IMR-90 (cell line): Measurements from ENCODE around the gene RHOF. TPM values are rescaled to one million over a fixed set of nuclear protein-coding genes. Genes with fewer than 3 reads are reported as not detected.

Experiments
- ATAC-seq: fragments of 200-7000 bp; cut with Tn5 transposase; 2 replicates; pipeline ENCODE4 v1.9.1; 2020; ENCODE audit warnings: low read depth, mild to moderate bottlenecking, moderate library complexity
- BruUV-seq: library from RNA; stranded (reverse); fragments of 400-500 nt; replicated peaks from 2 replicates; lab custom pipeline; 2021; lab: Mats Ljungman, UMichigan
- CTCF ChIA-PET: fragments of 300-600 bp; formaldehyde crosslinking; extraction: SDS; loops from one replicate; lab custom pipeline; 2021; ENCODE audit warnings: antibody characterized with exemption; lab: Yijun Ruan, JAX
- POLR2A ChIA-PET: fragments of 300-600 bp; sonication (Branson Sonifier 250); formaldehyde crosslinking; loops from one replicate; lab custom pipeline; 2022; ENCODE audit warnings: antibody characterized with exemption; ENCODE audit not compliant: unreplicated experiment; lab: Charles Lee
- DNase-seq: peaks from one replicate; pipeline ENCODE4 v3.0.0; 2013
- H2AFZ ChIP-seq: replicated peaks from 2 replicates; pipeline ENCODE3; 2013; ENCODE audit warnings: low read length, mild to moderate bottlenecking; ENCODE audit not compliant: poor library complexity
- H2AK5ac ChIP-seq: 2 replicates; pipeline ENCODE4 v1.6.1; 2013; ENCODE audit warnings: low read depth, low read length, inconsistent platforms
- H2AK9ac ChIP-seq: replicated peaks from 2 replicates; pipeline ENCODE3; 2013; ENCODE audit warnings: mild to moderate bottlenecking, low read depth, low read length, moderate library complexity; ENCODE audit not compliant: poor library complexity
- H2BK120ac ChIP-seq: 2 replicates; pipeline ENCODE4 v1.6.1; 2013; ENCODE audit warnings: low read depth, low read length, inconsistent platforms
- H2BK15ac ChIP-seq: 3 replicates; pipeline ENCODE4 v1.6.1; 2013; ENCODE audit warnings: low read depth, low read length, inconsistent platforms
- H2BK20ac ChIP-seq: 2 replicates; pipeline ENCODE4 v1.6.1; 2013; ENCODE audit warnings: low read depth, mild to moderate bottlenecking, inconsistent platforms, low read length, moderate library complexity
- H2BK5ac ChIP-seq: 2 replicates; pipeline ENCODE4 v1.6.1; 2013; ENCODE audit warnings: mild to moderate bottlenecking, low read depth, low read length, inconsistent platforms; ENCODE audit not compliant: poor library complexity, severe bottlenecking
- H3K14ac ChIP-seq: replicated peaks from 2 replicates; pipeline ENCODE4 v1.6.1; 2013; ENCODE audit warnings: low read depth, low read length, inconsistent platforms
- H3K18ac ChIP-seq: 2 replicates; pipeline ENCODE4 v1.6.1; 2013; ENCODE audit warnings: low read depth, low read length, control low read depth
- H3K23ac ChIP-seq: 2 replicates; pipeline ENCODE4 v1.6.1; 2013; ENCODE audit warnings: low read depth, low read length, inconsistent platforms
- H3K27ac ChIP-seq: 2 replicates; pipeline ENCODE4 v1.5.1; 2013; ENCODE audit warnings: mild to moderate bottlenecking, control low read depth, low read length; ENCODE audit not compliant: insufficient read depth
- H3K27me3 ChIP-seq: 2 replicates; pipeline ENCODE4 v1.6.1; 2013; ENCODE audit warnings: low read length; ENCODE audit not compliant: control insufficient read depth, insufficient read depth
- H3K36me3 ChIP-seq: 2 replicates; pipeline ENCODE4 v1.6.1; 2013; ENCODE audit warnings: low read length, mixed read lengths; ENCODE audit not compliant: control insufficient read depth, insufficient read depth
- H3K4ac ChIP-seq: 2 replicates; pipeline ENCODE4 v1.6.1; 2013; ENCODE audit warnings: low read depth, low read length, inconsistent platforms
- H3K4me1 ChIP-seq: 2 replicates; pipeline ENCODE4 v1.6.1; 2013; ENCODE audit warnings: low read length, mixed read lengths; ENCODE audit not compliant: control insufficient read depth, insufficient read depth
- H3K4me2 ChIP-seq: 2 replicates; pipeline ENCODE4 v1.6.1; 2013; ENCODE audit warnings: low read depth, mild to moderate bottlenecking, control low read depth, low read length, moderate library complexity
- H3K4me3 ChIP-seq: 2 replicates; pipeline ENCODE4 v1.5.1; 2013; ENCODE audit warnings: low read depth, mild to moderate bottlenecking, control low read depth, low read length, moderate library complexity; ENCODE audit not compliant: insufficient read depth
- H3K56ac ChIP-seq: 2 replicates; pipeline ENCODE4 v1.6.1; 2013; ENCODE audit warnings: low read length, inconsistent platforms; ENCODE audit not compliant: insufficient read depth; ENCODE audit errors: extremely low read depth
- H3K79me1 ChIP-seq, 2 experiments: 2 replicates each; pipeline ENCODE4 v1.6.1; 2013; ENCODE audit warnings: low read length in 2 of 2, inconsistent platforms in 1 of 2, low read depth in 1 of 2
- H3K9ac ChIP-seq: 2 replicates; pipeline ENCODE4 v1.6.1; 2013; ENCODE audit warnings: low read depth, low read length, control low read depth
- H3K9me1 ChIP-seq: 2 replicates; pipeline ENCODE4 v1.6.1; 2013; ENCODE audit warnings: low read length, inconsistent platforms; ENCODE audit not compliant: insufficient read depth
- H3K9me3 ChIP-seq: 2 replicates; pipeline ENCODE4 v1.6.1; 2013; ENCODE audit warnings: low read length; ENCODE audit not compliant: control insufficient read depth, insufficient read depth
- H4K20me1 ChIP-seq: 2 replicates; pipeline ENCODE4 v1.6.1; 2013; ENCODE audit warnings: low read length, inconsistent platforms; ENCODE audit not compliant: insufficient read depth
- H4K5ac ChIP-seq: 2 replicates; pipeline ENCODE4 v1.6.1; 2013; ENCODE audit warnings: mild to moderate bottlenecking, low read depth, low read length, control low read depth
- H4K8ac ChIP-seq, 2 experiments: 2 replicates each; pipeline ENCODE4 v1.6.1; 2013; ENCODE audit warnings: low read depth in 2 of 2, low read length in 2 of 2, control low read depth in 1 of 2, inconsistent platforms in 1 of 2
- H4K91ac ChIP-seq: 2 replicates; pipeline ENCODE4 v1.6.1; 2013; ENCODE audit warnings: low read depth, low read length, inconsistent platforms; ENCODE audit not compliant: insufficient read depth
- BHLHE40 ChIP-seq: fragments of 150-350 bp; IDR thresholded peaks from 2 replicates; pipeline ENCODE4 v1.6.1; 2016; ENCODE audit warnings: mild to moderate bottlenecking, low read depth, low read length
- CEBPB ChIP-seq: IDR thresholded peaks from 2 replicates; pipeline ENCODE4 v1.6.1; 2012; ENCODE audit warnings: low read depth, low read length, improper control_type of control experiment
- CHD1 ChIP-seq: IDR thresholded peaks from 2 replicates; pipeline ENCODE4 v1.6.1; 2012; ENCODE audit warnings: low read depth, low read length, improper control_type of control experiment
- FOS ChIP-seq: fragments of 150-350 bp; IDR thresholded peaks from 2 replicates; pipeline ENCODE4 v1.6.1; 2016; ENCODE audit warnings: low read depth, low read length
- MAZ ChIP-seq: IDR thresholded peaks from 2 replicates; pipeline ENCODE4 v1.6.1; 2012; ENCODE audit warnings: low read depth, mild to moderate bottlenecking, low read length, improper control_type of control experiment, moderate library complexity, borderline replicate concordance
- MXI1 ChIP-seq: IDR thresholded peaks from 2 replicates; pipeline ENCODE4 v1.6.1; 2012; ENCODE audit warnings: low read depth, mild to moderate bottlenecking, low read length, moderate library complexity, borderline replicate concordance
- NFE2L2 ChIP-seq: fragments of 150-350 bp; IDR thresholded peaks from 2 replicates; pipeline ENCODE4 v1.6.1; 2016; ENCODE audit warnings: low read depth, mild to moderate bottlenecking, low read length
- RAD21 ChIP-seq: IDR thresholded peaks from 2 replicates; pipeline ENCODE4 v1.6.1; 2012; ENCODE audit warnings: low read length, improper control_type of control experiment
- RCOR1 ChIP-seq: IDR thresholded peaks from 2 replicates; pipeline ENCODE4 v1.6.1; 2012; ENCODE audit warnings: mild to moderate bottlenecking, low read length, improper control_type of control experiment; ENCODE audit not compliant: insufficient replicate concordance
- SMC3 ChIP-seq: fragments of 150-350 bp; IDR thresholded peaks from 2 replicates; pipeline ENCODE4 v1.6.1; 2016; ENCODE audit warnings: low read depth, mild to moderate bottlenecking, antibody characterized with exemption, low read length, moderate library complexity
- USF2 ChIP-seq: fragments of 150-350 bp; IDR thresholded peaks from 2 replicates; pipeline ENCODE4 v1.6.1; 2017; ENCODE audit warnings: mild to moderate bottlenecking, antibody characterized with exemption, low read length, low read depth
- WGBS, 2 experiments: methylation state at CpG; one replicate each; pipeline versions ENCODE4 v1.1.5 to v1.1.7; 2013; ENCODE audit warnings: missing lambda C conversion rate in 2 of 2; ENCODE audit not compliant: insufficient read length in 1 of 2; ENCODE audit errors: extremely low coverage in 2 of 2; 5-methylcytosine and 5-hydroxymethylcytosine counted together
- dilution Hi-C: fragments of 300-500 bp; cut with HindIII; formaldehyde crosslinking; loops from one replicate; pipeline ENCODE4 v1.14.3; 2018; ENCODE audit warnings: low sequenced_read_pairs; ENCODE audit not compliant: unreplicated experiment
- in situ Hi-C: fragments of 300-500 bp; cut with MboI; formaldehyde crosslinking; loops from 3 replicates; pipeline ENCODE4 v1.14.3; 2019; ENCODE audit warnings: low sequenced_read_pairs, inconsistent platforms, mixed read lengths
- intact Hi-C: fragments of 100-400 bp; cut with micrococcal nuclease; formaldehyde crosslinking; loops from 2 replicates; pipeline ENCODE4 v1.10.0; 2022
- polyA plus RNA-seq, 3 experiments: library from polyadenylated mRNA; depleted of rRNA; stranded (reverse); fragments of >200 nt; gene quantifications; 2 replicates each; pipeline ENCODE4 v1.2.3, GENCODE V29; 2012; ENCODE audit warnings: low replicate concordance in 1 of 3
- total RNA-seq: library from RNA; depleted of rRNA; stranded (reverse); fragments of >200 nt; gene quantifications from 2 replicates; pipeline ENCODE4 v1.2.3, GENCODE V29; 2012

RHOF gene
- total and polyA plus RNA-seq, 2 of the 4 experiments (the other 2 are of a cell fraction) = 3.0 to 5.1 TPM

GRCh38 chr12:121787063-121788025 lies 6.1 kb downstream of the RHOF start:
- no peak overlapping the region for H3K4me3 ChIP-seq
- DNase-seq = no peak
- H3K9ac ChIP-seq = no peak overlapping the region
- peak overlapping the region; percentile 27 for H2AK5ac ChIP-seq
- H4K5ac ChIP-seq = no peak overlapping the region
- H3K18ac ChIP-seq = no peak overlapping the region
- no peak overlapping the region for H2BK120ac ChIP-seq
- in situ Hi-C loops = no loop called here
- no peak overlapping the region for H3K27ac ChIP-seq
- no peak overlapping the region for H3K14ac ChIP-seq
- H3K27me3 ChIP-seq = no peaks in the 10 kb centered on the region
- no peak overlapping the region for H3K23ac ChIP-seq
- H3K9me1 ChIP-seq = peaks cover 13% of the 10 kb centered on the region
- no peaks in the 10 kb centered on the region for H3K36me3 ChIP-seq
- H2BK20ac ChIP-seq = no peak overlapping the region
- dilution Hi-C loops = no loop called here
- H3K56ac ChIP-seq = no peak overlapping the region
- H4K8ac ChIP-seq = no peak overlapping the region
- H3K4me1 ChIP-seq = peaks cover 8% of the 10 kb centered on the region
- H2BK15ac ChIP-seq = no peak overlapping the region
- H2AK9ac ChIP-seq = no peak overlapping the region
- H3K4ac ChIP-seq = no peak overlapping the region
- H3K79me1 ChIP-seq = peaks cover 0 to 18% of the 10 kb centered on the region in 2 experiments; a peak in 1 of 4 replicates
- no TSS peak for BruUV-seq
- H3K4me2 ChIP-seq = no peak overlapping the region
- ChIA-PET CTCF (interaction anchor here (0.6 to 1.7 kb wide), 2 partner anchors 11 to 1182 kb away, joined by 4 read pairs; no protein-coding TSS in a partner anchor), POLR2A (no interaction called here)
- H4K91ac ChIP-seq = no peak overlapping the region
- 100% methylated on average over 2 of the region's 17 CpGs; no CpG with 5 or more reads in 1 of the 2 experiments for WGBS, 2 experiments
- H3K9me3 ChIP-seq = no peaks in the 10 kb centered on the region
- ATAC-seq = no peak
- no peak overlapping the region for H2BK5ac ChIP-seq
- H4K20me1 ChIP-seq = peaks cover 20% of the 10 kb centered on the region; the same call in 1 of the 2 replicates
- no peak overlapping the region for H2AFZ ChIP-seq
- TF ChIP-seq SMC3 (no peak), CEBPB (no peak), RAD21 (no peak), RCOR1 (no peak), NFE2L2 (no peak), MAZ (no peak), MXI1 (no peak), FOS (no peak), CHD1 (no peak), BHLHE40 (no peak), USF2 (no peak)
- intact Hi-C loops = no loop called here
